OCI-LY7 (cell line): Measurements from ENCODE around the gene TBC1D32. TPM values are rescaled to one million over a fixed set of nuclear protein-coding genes. Genes with fewer than 3 reads are reported as not detected.

Experiments used
- BruUV-seq: library from RNA; stranded (reverse); fragments of 400-500 nt; replicated peaks from 2 replicates; lab custom pipeline; 2021; lab: Mats Ljungman, UMichigan
- CTCF ChIA-PET: fragments of 300-600 bp; sonication (Branson Sonifier 250); formaldehyde crosslinking; loops from one replicate; lab custom pipeline; 2022; ENCODE audit warnings: antibody characterized with exemption; ENCODE audit not compliant: unreplicated experiment; lab: Charles Lee
- POLR2A ChIA-PET: fragments of 300-600 bp; sonication (Branson Sonifier 250); formaldehyde crosslinking; loops from one replicate; lab custom pipeline; 2022; ENCODE audit warnings: antibody characterized with exemption; lab: Charles Lee
- DNase-seq: peaks from one replicate; pipeline ENCODE4 v3.0.0-alpha.2; 2015; ENCODE audit warnings: low spot score
- H2AFZ ChIP-seq: fragments of 200-600 bp; sonication (generic), shearing (Covaris generic); 2 replicates; pipeline ENCODE4 v1.6.1; 2014; ENCODE audit warnings: mild to moderate bottlenecking, antibody characterized with exemption, low read length, moderate library complexity
- H3K27ac ChIP-seq: fragments of 200-600 bp; sonication (generic); 2 replicates; pipeline ENCODE4 v1.5.1; 2014; ENCODE audit warnings: mixed run types, low read depth, mild to moderate bottlenecking, moderate library complexity, low read length, inconsistent platforms; ENCODE audit not compliant: poor library complexity, severe bottlenecking
- H3K36me3 ChIP-seq: fragments of 200-600 bp; sonication (generic); 2 replicates; pipeline ENCODE4 v1.6.1; 2014; ENCODE audit warnings: mild to moderate bottlenecking, antibody characterized with exemption, low read length, moderate library complexity, mixed read lengths; ENCODE audit not compliant: insufficient read depth
- H3K4me1 ChIP-seq: fragments of 200-600 bp; sonication (generic); 2 replicates; pipeline ENCODE4 v1.5.1; 2014; ENCODE audit warnings: mild to moderate bottlenecking, low read length; ENCODE audit not compliant: insufficient read depth, poor library complexity, severe bottlenecking
- H3K4me2 ChIP-seq: fragments of 200-600 bp; sonication (generic); 2 replicates; pipeline ENCODE4 v1.6.1; 2014; ENCODE audit warnings: mild to moderate bottlenecking, low read length
- H3K4me3 ChIP-seq: fragments of 200-600 bp; sonication (generic); 2 replicates; pipeline ENCODE4 v1.5.1; 2014; ENCODE audit warnings: mild to moderate bottlenecking, low read depth, low read length; ENCODE audit not compliant: poor library complexity, severe bottlenecking
- H3K79me2 ChIP-seq: fragments of 200-600 bp; sonication (generic); 2 replicates; pipeline ENCODE4 v1.6.1; 2016; ENCODE audit warnings: low read depth, mild to moderate bottlenecking, low read length, moderate library complexity, mixed read lengths; ENCODE audit not compliant: insufficient read depth
- H3K9me2 ChIP-seq: fragments of 200-600 bp; sonication (generic); 2 replicates; pipeline ENCODE4 v1.6.1; 2016; ENCODE audit warnings: mild to moderate bottlenecking, low read length, mixed read lengths; ENCODE audit not compliant: insufficient read depth
- H3K9me3 ChIP-seq: fragments of 200-600 bp; sonication (generic); 2 replicates; pipeline ENCODE4 v1.6.1; 2014; ENCODE audit warnings: mild to moderate bottlenecking, mixed run types, low read length, mixed read lengths
- H4K20me1 ChIP-seq: fragments of 200-600 bp; sonication (generic); 2 replicates; pipeline ENCODE4 v1.6.1; 2014; ENCODE audit warnings: mild to moderate bottlenecking, antibody characterized with exemption, low read length, moderate library complexity, mixed read lengths; ENCODE audit not compliant: insufficient read depth
- CTCF ChIP-seq: fragments of 200-600 bp; sonication (generic); conservative IDR thresholded peaks from 2 replicates; pipeline ENCODE4 v1.5.1; 2014; ENCODE audit warnings: mild to moderate bottlenecking, antibody characterized with exemption, low read length, moderate library complexity, mixed read lengths
- EZH2phosphoT487 ChIP-seq: fragments of 200-600 bp; sonication (generic); IDR thresholded peaks from 2 replicates; pipeline ENCODE4 v1.6.1; 2018; ENCODE audit warnings: low read depth, borderline replicate concordance, mild to moderate bottlenecking, mixed run types, antibody characterized with exemption, low read length, moderate library complexity, mixed read lengths
- intact Hi-C: fragments of 100-400 bp; cut with micrococcal nuclease; formaldehyde crosslinking; loops from one replicate; pipeline ENCODE4 v1.10.0; 2022; ENCODE audit not compliant: unreplicated experiment
- total RNA-seq, 2 experiments: library from RNA; depleted of rRNA in 1 of 2; stranded (reverse); fragments of >200 nt in 1 of 2; shearing (Covaris generic) in 1 of 2; gene quantifications; 2 replicates each; pipeline ENCODE4 v1.2.3, GENCODE V29; 2014 to 2022

The TBC1D32 gene
- total RNA-seq, 2 experiments from 2014 or later = 3.8 to 5.1 TPM

GRCh38 chr6:121352941-121353340, 18.7 kb upstream of the TBC1D32 start:
- ChIA-PET POLR2A (no interaction called here), CTCF (no interaction called here)
- no peaks in the 10 kb centered on the region for H3K36me3 ChIP-seq
- intact Hi-C loops = no loop called here
- H2AFZ ChIP-seq = no peak overlapping the region
- DNase-seq = no peak
- no peaks in the 10 kb centered on the region for H3K4me1 ChIP-seq
- TF ChIP-seq EZH2phosphoT487 = no peak
- no peak for TF ChIP-seq CTCF
- no peak overlapping the region for H3K27ac ChIP-seq
- BruUV-seq = no TSS peak
- H3K4me3 ChIP-seq = no peak overlapping the region
- H3K9me3 ChIP-seq = no peaks in the 10 kb centered on the region
- H3K9me2 ChIP-seq = no peaks in the 10 kb centered on the region
- no peaks in the 10 kb centered on the region for H3K79me2 ChIP-seq
- no peaks in the 10 kb centered on the region; the same call in 1 of the 2 replicates for H4K20me1 ChIP-seq
- no peak overlapping the region for H3K4me2 ChIP-seq

GRCh38 chr6:121351916-121352315, 17.6 kb upstream of the TBC1D32 start:
- Histone ChIP-seq H3K79me2 (no peaks in the 10 kb centered on the region), H4K20me1 (no peaks in the 10 kb centered on the region; the same call in 1 of the 2 replicates), H2AFZ (no peak overlapping the region), H3K4me3 (no peak overlapping the region), H3K9me3 (no peaks in the 10 kb centered on the region), H3K27ac (no peak overlapping the region), H3K4me2 (no peak overlapping the region), H3K4me1 (no peaks in the 10 kb centered on the region), H3K36me3 (no peaks in the 10 kb centered on the region), H3K9me2 (no peaks in the 10 kb centered on the region)
- intact Hi-C loops = no loop called here
- no peak for DNase-seq
- BruUV-seq = no TSS peak
- TF ChIP-seq EZH2phosphoT487 = no peak
- no peak for TF ChIP-seq CTCF
- CTCF ChIA-PET = no interaction called here
- POLR2A ChIA-PET = no interaction called here

GRCh38 chr6:121349596-121349995, 15.3 kb upstream of the TBC1D32 start:
- no peaks in the 10 kb centered on the region for H3K4me1 ChIP-seq
- DNase-seq = no peak
- no peaks in the 10 kb centered on the region; the same call in 1 of the 2 replicates for H4K20me1 ChIP-seq
- H3K9me2 ChIP-seq = no peaks in the 10 kb centered on the region
- no peaks in the 10 kb centered on the region for H3K36me3 ChIP-seq
- H3K4me3 ChIP-seq = no peak overlapping the region
- TF ChIP-seq EZH2phosphoT487 = no peak
- no peak for TF ChIP-seq CTCF
- intact Hi-C loops = no loop called here
- no TSS peak for BruUV-seq
- H2AFZ ChIP-seq = no peak overlapping the region
- CTCF ChIA-PET = no interaction called here
- H3K4me2 ChIP-seq = no peak overlapping the region
- no peak overlapping the region for H3K27ac ChIP-seq
- no peaks in the 10 kb centered on the region for H3K9me3 ChIP-seq
- POLR2A ChIA-PET = no interaction called here
- H3K79me2 ChIP-seq = no peaks in the 10 kb centered on the region
